CD4-positive, alpha-beta T cell treated with Interleukin-6 at 100 ng/mL for 8 hours (primary cell): ENCODE measurements around the gene ARHGEF3.

Source experiments
- DNase-seq: peaks from one replicate; pipeline ENCODE4 v3.0.0-alpha.2; 2020; ENCODE audit warnings: mixed read lengths, low spot score

Gene ARHGEF3

GRCh38 chr3:56795829-56796185 is 5.9 kb downstream of the ARHGEF3 start:
- DNase-seq = no peak

GRCh38 chr3:56795097-56795828 is 6.5 kb downstream of the ARHGEF3 start:
- DNase-seq = no peak

GRCh38 chr3:56792193-56792592 is 9.6 kb downstream of the ARHGEF3 start:
- no peak for DNase-seq

- peak; percentile 59 for DNase-seq
These were observed 11.5 kb downstream of the ARHGEF3 start for GRCh38 chr3:56790016-56790821.

GRCh38 chr3:56789076-56789475 is 12.7 kb downstream of the ARHGEF3 start:
- DNase-seq = no peak

- no peak for DNase-seq
These were observed 13.2 kb downstream of the ARHGEF3 start for GRCh38 chr3:56788521-56788920.

GRCh38 chr3:56787784-56788256 is 13.9 kb downstream of the ARHGEF3 start:
- peak; percentile 33 for DNase-seq

GRCh38 chr3:56787258-56787775 is 14.4 kb downstream of the ARHGEF3 start:
- DNase-seq = no peak

GRCh38 chr3:56785499-56785898 is 16.2 kb downstream of the ARHGEF3 start:
- no peak for DNase-seq

- no peak for DNase-seq
These were observed 17.2 kb downstream of the ARHGEF3 start for GRCh38 chr3:56784448-56785001.

- peak; percentile 86 for DNase-seq
These were observed 17.9 kb downstream of the ARHGEF3 start for GRCh38 chr3:56783644-56784447.

- no peak for DNase-seq
These were observed 18.8 kb downstream of the ARHGEF3 start for GRCh38 chr3:56782906-56783305.

- no peak for DNase-seq
These were observed 19.5 kb downstream of the ARHGEF3 start for GRCh38 chr3:56782215-56782614.

- DNase-seq = no peak
These were observed 20.0 kb downstream of the ARHGEF3 start for GRCh38 chr3:56781762-56782161.

- no peak for DNase-seq
These were observed 20.8 kb downstream of the ARHGEF3 start for GRCh38 chr3:56780936-56781335.

- no peak for DNase-seq
These were observed 22.9 kb downstream of the ARHGEF3 start for GRCh38 chr3:56778893-56779292.

GRCh38 chr3:56776556-56776950 is 25.2 kb downstream of the ARHGEF3 start:
- no peak for DNase-seq

GRCh38 chr3:56775838-56776555 is 25.8 kb downstream of the ARHGEF3 start:
- no peak for DNase-seq

GRCh38 chr3:56775445-56775837 is 26.3 kb downstream of the ARHGEF3 start:
- no peak for DNase-seq

- no peak for DNase-seq
These were observed 27.8 kb downstream of the ARHGEF3 start for GRCh38 chr3:56773986-56774385.
